HCT116 (cell line): ENCODE measurements around the gene FKBP2. TPM values are rescaled to one million over a fixed set of nuclear protein-coding genes. Genes with fewer than 3 reads are reported as not detected.

ENCODE experiments used
- ATAC-seq: fragments of 200-7000 bp; cut with Tn5 transposase; 2 replicates; pipeline ENCODE4 v1.9.1; 2020; ENCODE audit warnings: mild to moderate bottlenecking, moderate library complexity
- BruUV-seq: library from RNA; stranded (reverse); fragments of 400-500 nt; replicated peaks from 2 replicates; lab custom pipeline; 2021; lab: Mats Ljungman, UMichigan
- CTCF ChIA-PET: fragments of 300-600 bp; sonication (Branson Sonifier 250); formaldehyde crosslinking; loops from one replicate; lab custom pipeline; 2021; ENCODE audit warnings: antibody characterized with exemption; lab: Charles Lee
- POLR2A ChIA-PET: fragments of 300-600, 350-600 bp; sonication (Branson Sonifier 250); formaldehyde crosslinking; loops from one replicate; lab custom pipeline; 2021; ENCODE audit warnings: antibody characterized with exemption; lab: Charles Lee
- RAD21 ChIA-PET, 2 experiments: fragments of 300-600 bp; sonication (Branson Sonifier 250); formaldehyde crosslinking; loops; one replicate each; lab custom pipeline; 2023; ENCODE audit warnings: low total read pairs in 2 of 2; ENCODE audit not compliant: uncharacterized antibody in 2 of 2, unreplicated experiment in 2 of 2, low non-redundant PET in 1 of 2; lab: Charles Lee
- DNase-seq: peaks from one replicate; pipeline ENCODE4 v3.0.0-alpha.2; 2010; ENCODE audit warnings: low read depth, low spot score
- H2AFZ ChIP-seq: fragments of 200-600 bp; shearing (Covaris generic), sonication (generic); 2 replicates; pipeline ENCODE4 v1.6.1; 2017; ENCODE audit warnings: low read depth, mixed run types, mixed read lengths, antibody characterized with exemption, low read length; ENCODE audit not compliant: poor library complexity, severe bottlenecking
- H3K27ac ChIP-seq: 2 replicates; pipeline ENCODE4 v1.5.1; 2012; ENCODE audit warnings: low read depth, low read length
- H3K27me3 ChIP-seq: fragments of 200-600 bp; sonication (generic); 2 replicates; pipeline ENCODE4 v1.6.1; 2016; ENCODE audit warnings: mixed run types, low read length, mixed read lengths; ENCODE audit not compliant: insufficient read depth
- H3K36me3 ChIP-seq, 2 experiments: fragments of 200-500 bp in 1 of 2; fragments of 200-600 bp in 1 of 2; sonication (Bioruptor generic) in 1 of 2; sonication (generic) in 1 of 2; 2 replicates each; pipeline versions ENCODE4 v1.5.1 to v1.6.1; 2014 to 2016; ENCODE audit warnings: low read length in 2 of 2, inconsistent platforms in 1 of 2, mixed read lengths in 1 of 2, mixed run types in 1 of 2; ENCODE audit not compliant: insufficient read depth in 2 of 2, control insufficient read depth in 1 of 2
- H3K4me1 ChIP-seq, 2 experiments: fragments of 200-600 bp in 1 of 2; sonication (generic) in 1 of 2; 2 replicates each; pipeline versions ENCODE4 v1.5.1 to v1.6.1; 2012 to 2017; ENCODE audit warnings: low read length in 2 of 2, inconsistent platforms in 1 of 2, mild to moderate bottlenecking in 1 of 2, mixed read lengths in 1 of 2, mixed run types in 1 of 2, moderate library complexity in 1 of 2; ENCODE audit not compliant: insufficient read depth in 2 of 2, control insufficient read depth in 1 of 2
- H3K4me2 ChIP-seq: fragments of 200-600 bp; sonication (generic); 2 replicates; pipeline ENCODE4 v1.6.1; 2017; ENCODE audit warnings: mixed run types, low read length, mixed read lengths
- H3K4me3 ChIP-seq, 2 experiments: fragments of 200-600 bp in 1 of 2; sonication (generic) in 1 of 2; replicated peaks in 1 of 2; 2 replicates each; pipeline ENCODE4 v1.5.1; 2011 to 2016; ENCODE audit warnings: low read length in 2 of 2, control low read depth in 1 of 2, low read depth in 1 of 2, mild to moderate bottlenecking in 1 of 2, mixed read lengths in 1 of 2, mixed run types in 1 of 2
- H3K79me2 ChIP-seq: fragments of 200-600 bp; sonication (generic); 2 replicates; pipeline ENCODE4 v1.6.1; 2017; ENCODE audit warnings: mild to moderate bottlenecking, mixed run types, low read length, moderate library complexity, mixed read lengths; ENCODE audit not compliant: insufficient read depth
- H3K9ac ChIP-seq: fragments of 200-600 bp; sonication (generic); 2 replicates; pipeline ENCODE4 v1.6.1; 2016; ENCODE audit warnings: low read length, mixed read lengths
- H3K9me2 ChIP-seq: fragments of 200-600 bp; sonication (generic), shearing (Covaris generic); 2 replicates; pipeline ENCODE4 v1.6.1; 2017; ENCODE audit warnings: mixed run types, mild to moderate bottlenecking, moderate library complexity; ENCODE audit not compliant: insufficient read depth
- H3K9me3 ChIP-seq, 2 experiments: fragments of 200-500 bp in 1 of 2; fragments of 200-600 bp in 1 of 2; sonication (Bioruptor generic) in 1 of 2; sonication (generic) in 1 of 2; 2 replicates each; pipeline ENCODE4 v1.6.1; 2014 to 2017; ENCODE audit warnings: low read length in 2 of 2, mixed read lengths in 2 of 2, inconsistent platforms in 1 of 2, low read depth in 1 of 2, mild to moderate bottlenecking in 1 of 2, mixed run types in 1 of 2, moderate library complexity in 1 of 2; ENCODE audit not compliant: control insufficient read depth in 1 of 2, insufficient read depth in 1 of 2
- H4K20me1 ChIP-seq: fragments of 200-600 bp; sonication (generic), shearing (Covaris generic); 2 replicates; pipeline ENCODE4 v1.6.1; 2017; ENCODE audit warnings: mixed run types, mild to moderate bottlenecking, moderate library complexity; ENCODE audit not compliant: insufficient read depth
- ATF3 ChIP-seq: IDR thresholded peaks from 2 replicates; pipeline ENCODE4 v1.6.1; 2012
- CTCF ChIP-seq, 3 experiments: fragments of 200-600 bp in 1 of 3; sonication (generic) in 1 of 3; IDR thresholded peaks in 2 of 3; conservative IDR thresholded peaks in 1 of 3; 2 replicates each; pipeline ENCODE4 v1.5.1; 2012 to 2017; ENCODE audit warnings: low read depth in 2 of 3, low read length in 2 of 3, antibody characterized with exemption in 1 of 3, borderline replicate concordance in 1 of 3, control low read depth in 1 of 3, mild to moderate bottlenecking in 1 of 3, mixed read lengths in 1 of 3, mixed run types in 1 of 3, moderate library complexity in 1 of 3; ENCODE audit not compliant: insufficient read depth in 1 of 3
- ELF1 ChIP-seq: IDR thresholded peaks from 2 replicates; pipeline ENCODE4 v1.6.1; 2012; ENCODE audit warnings: low read depth, borderline replicate concordance
- EZH2phosphoT487 ChIP-seq: fragments of 200-600 bp; IDR thresholded peaks from 2 replicates; pipeline ENCODE4 v1.6.1; 2018; ENCODE audit warnings: antibody characterized with exemption, borderline replicate concordance
- FOSL1 ChIP-seq: IDR thresholded peaks from 2 replicates; pipeline ENCODE4 v1.6.1; 2012; ENCODE audit warnings: low read depth
- MAX ChIP-seq: IDR thresholded peaks from 2 replicates; pipeline ENCODE4 v1.6.1; 2012
- REST ChIP-seq: IDR thresholded peaks from 2 replicates; pipeline ENCODE4 v1.6.1; 2012; ENCODE audit warnings: low read depth
- SIN3A ChIP-seq: IDR thresholded peaks from 2 replicates; pipeline ENCODE4 v1.6.1; 2012; ENCODE audit warnings: low read depth
- SP1 ChIP-seq: IDR thresholded peaks from 2 replicates; pipeline ENCODE4 v1.6.1; 2012; ENCODE audit warnings: low read depth
- SRF ChIP-seq: IDR thresholded peaks from 2 replicates; pipeline ENCODE4 v1.6.1; 2012; ENCODE audit warnings: low read depth
- TCF7L2 ChIP-seq: IDR thresholded peaks from 2 replicates; pipeline ENCODE4 v1.7.0; 2011; ENCODE audit warnings: borderline replicate concordance, inconsistent platforms; ENCODE audit not compliant: insufficient read depth, insufficient read length; ENCODE audit errors: extremely low read depth
- YY1 ChIP-seq: IDR thresholded peaks from 2 replicates; pipeline ENCODE4 v1.6.1; 2011; ENCODE audit warnings: low read length, low read depth, moderate library complexity, mild to moderate bottlenecking; ENCODE audit not compliant: insufficient replicate concordance; ENCODE audit errors: extremely low read depth
- ZFX ChIP-seq: fragments of 450-650 bp; IDR thresholded peaks from 2 replicates; pipeline ENCODE4 v1.6.1; 2017
- intact Hi-C: fragments of 100-400 bp; cut with micrococcal nuclease; formaldehyde crosslinking; loops from 2 replicates; pipeline ENCODE4 v1.10.0; 2022
- total RNA-seq: library from RNA; stranded (reverse); gene quantifications from one replicate; pipeline ENCODE4 v1.2.1, GENCODE V29; 2021; ENCODE audit not compliant: unreplicated experiment

Gene FKBP2
- total RNA-seq, 1 experiment from 2014 or later: 69.2 TPM

- no peak overlapping the region for H3K27ac ChIP-seq
- no peaks in the 10 kb centered on the region for H4K20me1 ChIP-seq
- H3K9me2 ChIP-seq: no peaks in the 10 kb centered on the region
- ATAC-seq (no peak), DNase-seq (no peak)
- ChIA-PET CTCF (interaction anchor here (1.6 kb wide), 1 partner anchor 83 kb away, joined by 4 read pairs; no protein-coding TSS in a partner anchor), POLR2A (no interaction called here), RAD21 (no interaction called here)
- peaks cover 14 to 27% of the 10 kb centered on the region in 2 experiments for H3K4me1 ChIP-seq
- no peaks in the 10 kb centered on the region for H3K9me3 ChIP-seq
- H3K4me3 ChIP-seq: no peak overlapping the region
- no peak overlapping the region for H2AFZ ChIP-seq
- no peak overlapping the region for H3K9ac ChIP-seq
- intact Hi-C loops: no loop called here
- no TSS peak for BruUV-seq
- no peak for TF ChIP-seq ZFX
- TF ChIP-seq, all 23 proteins: peak for 0
- H3K36me3 ChIP-seq: no peaks in the 10 kb centered on the region
- no peak overlapping the region for H3K4me2 ChIP-seq
- no peaks in the 10 kb centered on the region for H3K79me2 ChIP-seq
- H3K27me3 ChIP-seq: no peaks in the 10 kb centered on the region
Measured at GRCh38 chr11:64287676-64288352, 46.9 kb downstream of the FKBP2 start.

- H3K9ac ChIP-seq: no peak overlapping the region
- no peak overlapping the region for H2AFZ ChIP-seq
- H3K79me2 ChIP-seq: no peaks in the 10 kb centered on the region
- H3K27me3 ChIP-seq: no peaks in the 10 kb centered on the region
- no peaks in the 10 kb centered on the region for H3K9me3 ChIP-seq
- H3K27ac ChIP-seq: no peak overlapping the region
- H4K20me1 ChIP-seq: no peaks in the 10 kb centered on the region
- no peak overlapping the region for H3K4me3 ChIP-seq
- BruUV-seq: no TSS peak
- H3K4me1 ChIP-seq: peaks cover 11 to 25% of the 10 kb centered on the region in 2 experiments
- no peaks in the 10 kb centered on the region for H3K36me3 ChIP-seq
- DNase-seq (no peak), ATAC-seq (no peak)
- no peak overlapping the region for H3K4me2 ChIP-seq
- ChIA-PET RAD21 (no interaction called here), CTCF (interaction anchor here (0.6 kb wide), 1 partner anchor 29 kb away, joined by 3 read pairs; the partner anchor contains the start of gene TRMT112), POLR2A (no interaction called here)
- H3K9me2 ChIP-seq: no peaks in the 10 kb centered on the region
- intact Hi-C loops: no loop called here
- TF ChIP-seq MAX: no peak
- no peak for TF ChIP-seq REST
- TF ChIP-seq FOSL1: no peak
- TF ChIP-seq SRF: no peak
- TF ChIP-seq SP1: no peak
- TF ChIP-seq YY1: no peak
- no peak for TF ChIP-seq EZH2phosphoT487
- TF ChIP-seq ATF3: no peak
- TF ChIP-seq ELF1: no peak
- no peak for TF ChIP-seq SIN3A
- no peak for TF ChIP-seq CTCF (IDR thresholded peaks at IDR 0.05 in 2 of 3, conservative IDR thresholded peaks at IDR 0.05 in 1 of 3; ENCODE audit: borderline replicate concordance in 1 of 3, insufficient read depth in 1 of 3, low read depth in 2 of 3, low read length in 2 of 3)
- TF ChIP-seq TCF7L2: no peak
Measured at GRCh38 chr11:64288353-64288750, 47.5 kb downstream of the FKBP2 start.
